Activated T-helper 2 cell treated with anti-CD3 and anti-CD28 coated beads, Interferon-gamma antibody, Interleukin-2, Interleukin-4, amounts not matched to agents 10 μg/mL and 5 μg/mL and 100 μg/mL, durations not matched to agents 14 hours and 24 hours and 36 hours (primary cell): ENCODE measurements around the gene PDXDC1. TPM values are rescaled to one million over a fixed set of nuclear protein-coding genes. Genes with fewer than 3 reads are reported as not detected.
"Not testable (repeated sequence)": the region's sequence is repeated elsewhere in the genome, so short reads cannot be mapped to it uniquely, and the experiment has no call there.

Source experiments
- DNase-seq: peaks from one replicate; pipeline ENCODE4 v3.0.0; 2021; ENCODE audit warnings: low spot score
- H3K27ac Mint-ChIP-seq: one replicate; pipeline ENCODE4 v1.8.0; 2021; ENCODE audit warnings: mixed read lengths
- H3K27me3 Mint-ChIP-seq: one replicate; pipeline ENCODE4 v1.8.0; 2021; ENCODE audit warnings: low read depth, mixed read lengths
- H3K36me3 Mint-ChIP-seq: one replicate; pipeline ENCODE4 v1.8.0; 2021; ENCODE audit warnings: low read depth, mixed read lengths
- H3K4me1 Mint-ChIP-seq: one replicate; pipeline ENCODE4 v1.8.0; 2021; ENCODE audit warnings: low read depth, mixed read lengths
- H3K4me3 Mint-ChIP-seq: one replicate; pipeline ENCODE4 v1.8.0; 2021; ENCODE audit warnings: low read depth, mild to moderate bottlenecking, moderate library complexity, mixed read lengths
- H3K9me3 Mint-ChIP-seq: one replicate; pipeline ENCODE4 v1.8.0; 2021; ENCODE audit warnings: mixed read lengths
- intact Hi-C: fragments of 100-400 bp; cut with micrococcal nuclease; formaldehyde crosslinking; loops from one replicate; pipeline ENCODE4 v1.15.1; 2023
- total RNA-seq: library from RNA; stranded (reverse); gene quantifications from 2 replicates; pipeline ENCODE4 v1.2.3, GENCODE V29; 2022

Gene PDXDC1
- total RNA-seq, 1 donor from 2014 or later = 56.5 TPM

GRCh38 chr16:15043344-15043743 lies 68.5 kb downstream of the PDXDC1 start:
- Mint-ChIP-seq H3K36me3 (peaks cover 42% of the 10 kb centered on the region), H3K9me3 (no peaks in the 10 kb centered on the region), H3K27ac (no peak overlapping the region), H3K4me3 (no peak overlapping the region), H3K27me3 (no peaks in the 10 kb centered on the region), H3K4me1 (no peaks in the 10 kb centered on the region)
- no peak for DNase-seq
- intact Hi-C loops = no loop called here

- DNase-seq = no peak
- H3K9me3 Mint-ChIP-seq = no peaks in the 10 kb centered on the region
- H3K36me3 Mint-ChIP-seq = peaks cover 33% of the 10 kb centered on the region
- H3K27ac Mint-ChIP-seq = no peak overlapping the region
- H3K4me3 Mint-ChIP-seq = no peak overlapping the region
- no peaks in the 10 kb centered on the region for H3K4me1 Mint-ChIP-seq
- no peaks in the 10 kb centered on the region for H3K27me3 Mint-ChIP-seq
- intact Hi-C loops = no loop called here
Observed at GRCh38 chr16:15044286-15044685, 69.5 kb downstream of the PDXDC1 start.

GRCh38 chr16:15045270-15045669 lies 70.4 kb downstream of the PDXDC1 start:
- DNase-seq, H3K9me3 Mint-ChIP-seq, intact Hi-C loops, H3K4me1 Mint-ChIP-seq, H3K27me3 Mint-ChIP-seq, H3K4me3 Mint-ChIP-seq, H3K27ac Mint-ChIP-seq: not testable (repeated sequence)
- peaks cover 26% of the 10 kb centered on the region for H3K36me3 Mint-ChIP-seq

GRCh38 chr16:15046692-15047376 lies 72.0 kb downstream of the PDXDC1 start:
- no peaks in the 10 kb centered on the region for H3K27me3 Mint-ChIP-seq
- DNase-seq = no peak
- H3K4me1 Mint-ChIP-seq = peaks cover under 1% of the 10 kb centered on the region
- H3K9me3 Mint-ChIP-seq = no peaks in the 10 kb centered on the region
- peaks cover 22% of the 10 kb centered on the region for H3K36me3 Mint-ChIP-seq
- intact Hi-C loops = no loop called here
- H3K4me3 Mint-ChIP-seq = no peak overlapping the region
- H3K27ac Mint-ChIP-seq = no peak overlapping the region

GRCh38 chr16:15049581-15050180 lies 74.9 kb downstream of the PDXDC1 start:
- intact Hi-C loops = no loop called here

GRCh38 chr16:15050440-15050839 lies 75.6 kb downstream of the PDXDC1 start:
- H3K36me3 Mint-ChIP-seq, intact Hi-C loops, DNase-seq, H3K9me3 Mint-ChIP-seq, H3K27me3 Mint-ChIP-seq, H3K27ac Mint-ChIP-seq, H3K4me3 Mint-ChIP-seq: not testable (repeated sequence)
- peaks cover 14% of the 10 kb centered on the region for H3K4me1 Mint-ChIP-seq

More at GRCh38 chr16:15049581-15050180, 74.9 kb downstream of the PDXDC1 start:
- Mint-ChIP-seq H3K36me3 (peaks cover 9% of the 10 kb centered on the region), H3K4me3 (no peak overlapping the region), H3K4me1 (peaks cover 10% of the 10 kb centered on the region), H3K27ac (no peak overlapping the region), H3K27me3 (no peaks in the 10 kb centered on the region), H3K9me3 (no peaks in the 10 kb centered on the region)
- DNase-seq = no peak

GRCh38 chr16:15051387-15051951 lies 76.6 kb downstream of the PDXDC1 start:
- no peak overlapping the region for H3K4me3 Mint-ChIP-seq
- H3K36me3 Mint-ChIP-seq = peaks cover 9% of the 10 kb centered on the region
- H3K27ac Mint-ChIP-seq = no peak overlapping the region
- intact Hi-C loops = no loop called here
- peaks cover 16% of the 10 kb centered on the region for H3K4me1 Mint-ChIP-seq
- no peak for DNase-seq
- no peaks in the 10 kb centered on the region for H3K9me3 Mint-ChIP-seq
- H3K27me3 Mint-ChIP-seq = no peaks in the 10 kb centered on the region

GRCh38 chr16:15052747-15053476 lies 78.1 kb downstream of the PDXDC1 start:
- intact Hi-C loops = no loop called here
- no peak overlapping the region for H3K4me3 Mint-ChIP-seq
- H3K27me3 Mint-ChIP-seq = no peaks in the 10 kb centered on the region
- DNase-seq = no peak
- peaks cover 18% of the 10 kb centered on the region for H3K4me1 Mint-ChIP-seq
- H3K27ac Mint-ChIP-seq = no peak overlapping the region
- no peaks in the 10 kb centered on the region for H3K9me3 Mint-ChIP-seq
- H3K36me3 Mint-ChIP-seq = peaks cover 3% of the 10 kb centered on the region

- Mint-ChIP-seq H3K27ac (no peak overlapping the region), H3K4me3 (peak overlapping the region; percentile 82), H3K9me3 (no peaks in the 10 kb centered on the region), H3K36me3 (peaks cover 9% of the 10 kb centered on the region), H3K27me3 (no peaks in the 10 kb centered on the region), H3K4me1 (peaks cover 18% of the 10 kb centered on the region)
- intact Hi-C loops = no loop called here
- no peak for DNase-seq
Observed at GRCh38 chr16:15053904-15054303, 79.1 kb downstream of the PDXDC1 start.

- DNase-seq = no peak
- Mint-ChIP-seq H3K36me3 (peaks cover 16% of the 10 kb centered on the region), H3K27ac (no peak overlapping the region), H3K4me3 (peak overlapping the region; percentile 82), H3K4me1 (peaks cover 18% of the 10 kb centered on the region), H3K27me3 (no peaks in the 10 kb centered on the region), H3K9me3 (no peaks in the 10 kb centered on the region)
- intact Hi-C loops = no loop called here
Observed at GRCh38 chr16:15054357-15055140, 79.7 kb downstream of the PDXDC1 start.

- Mint-ChIP-seq H3K27me3 (no peaks in the 10 kb centered on the region), H3K9me3 (no peaks in the 10 kb centered on the region), H3K36me3 (peaks cover 22% of the 10 kb centered on the region), H3K4me1 (peaks cover 18% of the 10 kb centered on the region), H3K27ac (no peak overlapping the region), H3K4me3 (peak overlapping the region; percentile 82)
- no peak for DNase-seq
- intact Hi-C loops = no loop called here
Observed at GRCh38 chr16:15055141-15056053, 80.6 kb downstream of the PDXDC1 start.
